HG03520 (cell line): ENCODE data around the gene ZNF681.
"Not testable (repeated sequence)": the region's sequence is repeated elsewhere in the genome, so short reads cannot be mapped to it uniquely, and the experiment has no call there.

Experiments
- ATAC-seq: cut with Tn5 transposase; IDR thresholded peaks from one replicate; pipeline ENCODE4 v1.9.1; 2021; ENCODE audit warnings: mild to moderate bottlenecking, moderate library complexity; ENCODE audit not compliant: unreplicated experiment

ZNF681 gene

DNA sequence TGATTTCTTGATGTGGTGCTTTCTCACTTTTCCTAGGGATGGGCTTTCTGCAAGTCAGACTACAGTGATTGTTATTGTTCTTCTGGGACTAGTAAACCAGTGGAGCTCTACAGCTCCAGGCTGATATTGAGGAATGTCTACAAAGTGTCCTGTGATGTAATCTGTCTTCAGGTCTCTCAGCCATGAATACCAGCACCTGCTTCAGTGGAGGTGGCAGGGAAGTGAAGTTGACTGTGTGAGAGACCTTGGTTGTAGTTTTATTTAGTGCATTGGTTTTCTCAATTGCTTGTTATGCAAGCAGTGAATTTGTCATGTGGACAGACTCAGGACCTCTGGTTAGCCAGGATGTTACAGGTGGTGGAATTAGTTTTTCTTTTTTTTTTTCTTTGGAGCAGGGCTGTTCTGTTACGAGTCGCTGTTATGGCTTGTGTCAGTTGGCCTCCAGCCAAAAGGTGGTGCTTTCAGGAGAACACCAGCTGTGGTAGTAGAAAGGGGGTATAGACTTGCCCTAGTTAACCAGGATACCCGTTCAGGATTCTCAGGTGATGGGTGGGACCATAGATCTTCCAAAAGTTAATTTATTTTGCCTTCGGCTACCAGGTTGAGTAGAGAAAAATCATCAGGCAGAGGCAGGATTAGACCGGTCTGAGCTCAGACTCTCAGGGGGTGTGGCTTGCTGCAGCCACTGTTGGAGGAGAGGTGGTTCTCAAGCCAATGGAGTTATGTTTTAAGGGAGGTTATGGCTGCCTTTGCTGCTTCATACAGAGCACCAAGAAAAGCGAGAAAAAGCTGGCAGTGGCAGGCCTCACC, 59.8 kb downstream of the ZNF681 start:
- no peak for ATAC-seq

GRCh38 chr19:23692937-23693336, 65.8 kb downstream of the ZNF681 start:
- ATAC-seq, result not testable (repeated sequence)
